ENCODE measurements around the gene SORBS1. TPM values are rescaled to one million over a fixed set of nuclear protein-coding genes. Genes with fewer than 3 reads are reported as not detected.

SORBS1 gene
- total RNA-seq, 1 donor from 2014 or later, result 416 TPM

DNA sequence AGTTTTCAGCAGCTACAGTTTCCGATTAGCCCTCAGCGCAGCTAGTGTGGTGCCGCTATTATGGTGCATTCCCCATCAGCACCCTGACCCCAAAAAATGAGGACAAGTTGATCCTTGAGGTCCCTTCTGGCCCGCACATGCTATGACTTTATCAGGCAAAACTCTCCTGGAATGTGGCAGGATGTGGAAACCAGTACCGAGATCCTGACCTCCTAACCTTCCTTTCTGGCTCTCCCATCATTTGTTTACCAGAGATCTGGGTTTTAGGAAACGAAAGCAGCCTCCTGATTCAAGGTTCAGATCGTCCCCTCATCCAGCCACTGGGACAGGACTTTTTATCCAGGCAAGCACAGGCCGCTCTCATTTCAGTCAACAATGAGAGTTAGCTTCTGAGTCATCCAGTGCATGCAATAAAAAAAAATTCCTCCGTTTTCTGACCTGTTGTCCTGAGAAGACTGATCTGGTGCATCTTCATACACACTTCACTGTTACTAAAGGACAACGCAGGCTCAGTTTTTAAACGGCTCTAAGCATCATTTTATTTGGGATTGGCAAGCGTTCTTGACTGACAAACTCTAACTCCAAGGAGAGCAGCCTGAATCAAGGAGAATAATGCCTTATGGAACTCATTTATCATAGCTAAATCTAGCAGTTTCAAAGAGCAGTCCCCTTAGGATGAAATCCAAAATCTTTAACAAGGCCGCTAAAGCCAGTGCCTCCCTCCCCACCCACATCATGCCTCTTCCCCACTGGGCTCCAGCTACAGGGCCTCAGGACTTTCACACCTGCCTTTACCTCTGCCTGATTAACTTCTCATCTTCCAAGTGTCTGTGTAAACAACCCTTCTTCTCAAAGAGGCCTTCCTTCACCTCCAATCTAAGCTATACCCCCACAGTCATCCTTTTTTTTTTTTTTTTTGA is 287.5 kb downstream of the SORBS1 start:
- H3K4me1 ChIP-seq, result peaks cover 14 to 66% of the 10 kb centered on the region in 2 donors
- intact Hi-C loops (cut with DNase I), result loop anchor here (2.0 kb wide), 1 partner anchor 17 kb away; the partner anchor contains the start of gene PDLIM1
- peak overlapping the region; percentile 27 to 39 for H3K4me3 ChIP-seq
- DNase-seq (ENCODE audit: low spot score in 2 of 2), result peak in 1 of 2 donors; percentile 85
- peaks cover 0 to 22% of the 10 kb centered on the region in 2 donors for H3K36me3 ChIP-seq
- H3K27me3 ChIP-seq, result no peaks in the 10 kb centered on the region
- H3K9me3 ChIP-seq, result no peaks in the 10 kb centered on the region
- TF ChIP-seq, protein P1, sequence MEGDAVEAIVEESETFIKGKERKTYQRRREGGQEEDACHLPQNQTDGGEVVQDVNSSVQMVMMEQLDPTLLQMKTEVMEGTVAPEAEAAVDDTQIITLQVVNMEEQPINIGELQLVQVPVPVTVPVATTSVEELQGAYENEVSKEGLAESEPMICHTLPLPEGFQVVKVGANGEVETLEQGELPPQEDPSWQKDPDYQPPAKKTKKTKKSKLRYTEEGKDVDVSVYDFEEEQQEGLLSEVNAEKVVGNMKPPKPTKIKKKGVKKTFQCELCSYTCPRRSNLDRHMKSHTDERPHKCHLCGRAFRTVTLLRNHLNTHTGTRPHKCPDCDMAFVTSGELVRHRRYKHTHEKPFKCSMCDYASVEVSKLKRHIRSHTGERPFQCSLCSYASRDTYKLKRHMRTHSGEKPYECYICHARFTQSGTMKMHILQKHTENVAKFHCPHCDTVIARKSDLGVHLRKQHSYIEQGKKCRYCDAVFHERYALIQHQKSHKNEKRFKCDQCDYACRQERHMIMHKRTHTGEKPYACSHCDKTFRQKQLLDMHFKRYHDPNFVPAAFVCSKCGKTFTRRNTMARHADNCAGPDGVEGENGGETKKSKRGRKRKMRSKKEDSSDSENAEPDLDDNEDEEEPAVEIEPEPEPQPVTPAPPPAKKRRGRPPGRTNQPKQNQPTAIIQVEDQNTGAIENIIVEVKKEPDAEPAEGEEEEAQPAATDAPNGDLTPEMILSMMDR (IDR thresholded peaks at IDR 0.05), result no peak
- H3K27ac ChIP-seq, result peak overlapping the region; percentile 87 to 95

- Histone ChIP-seq H3K9me3 (no peaks in the 10 kb centered on the region), H3K27ac (peak overlapping the region; percentile 74 to 84), H3K4me1 (peaks cover 10 to 53% of the 10 kb centered on the region in 2 donors), H3K36me3 (peaks cover 3 to 32% of the 10 kb centered on the region in 2 donors), H3K4me3 (peak overlapping the region in 1 of 2 donors; percentile 15), H3K27me3 (no peaks in the 10 kb centered on the region)
- intact Hi-C loops (cut with DNase I), result no loop called here
- TF ChIP-seq, protein P1 (IDR thresholded peaks at IDR 0.05), result no peak
- peak in 1 of 2 donors; percentile 82 for DNase-seq (ENCODE audit: low spot score in 2 of 2)
Measured at GRCh38 chr10:95268438-95268837, 292.7 kb downstream of the SORBS1 start.

DNA sequence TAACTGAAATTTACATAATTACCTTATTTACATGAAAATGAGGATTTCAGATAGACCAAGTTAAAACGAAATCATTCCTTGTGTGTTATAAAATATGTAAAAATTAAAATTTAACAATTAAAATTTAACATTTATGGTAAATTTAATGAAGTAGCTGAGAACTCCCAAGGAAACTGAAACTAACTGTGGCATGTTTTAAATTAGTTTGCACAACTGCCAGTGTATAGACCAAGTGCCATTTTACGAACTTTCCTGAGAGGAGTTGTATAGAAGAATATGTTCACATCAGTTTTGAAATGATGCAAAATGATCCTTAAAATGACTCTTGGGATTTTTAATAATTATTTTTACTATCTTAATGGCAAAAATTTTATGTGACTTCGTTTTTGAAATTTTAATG is 293.9 kb downstream of the SORBS1 start:
- Histone ChIP-seq H3K27ac (peak overlapping the region; percentile 74 to 84), H3K36me3 (peaks cover 9 to 42% of the 10 kb centered on the region in 2 donors), H3K4me1 (peaks cover 5 to 41% of the 10 kb centered on the region in 2 donors), H3K27me3 (no peaks in the 10 kb centered on the region), H3K4me3 (no peak overlapping the region), H3K9me3 (no peaks in the 10 kb centered on the region)
- TF ChIP-seq, protein P1 (IDR thresholded peaks at IDR 0.05), result no peak
- no peak for DNase-seq (ENCODE audit: low spot score in 2 of 2)
- intact Hi-C loops (cut with DNase I), result no loop called here

GRCh38 chr10:95266674-95267095 is 294.5 kb downstream of the SORBS1 start:
- intact Hi-C loops (cut with DNase I), result no loop called here
- H3K4me3 ChIP-seq, result no peak overlapping the region
- peaks cover 5 to 41% of the 10 kb centered on the region in 2 donors for H3K4me1 ChIP-seq

DNA sequence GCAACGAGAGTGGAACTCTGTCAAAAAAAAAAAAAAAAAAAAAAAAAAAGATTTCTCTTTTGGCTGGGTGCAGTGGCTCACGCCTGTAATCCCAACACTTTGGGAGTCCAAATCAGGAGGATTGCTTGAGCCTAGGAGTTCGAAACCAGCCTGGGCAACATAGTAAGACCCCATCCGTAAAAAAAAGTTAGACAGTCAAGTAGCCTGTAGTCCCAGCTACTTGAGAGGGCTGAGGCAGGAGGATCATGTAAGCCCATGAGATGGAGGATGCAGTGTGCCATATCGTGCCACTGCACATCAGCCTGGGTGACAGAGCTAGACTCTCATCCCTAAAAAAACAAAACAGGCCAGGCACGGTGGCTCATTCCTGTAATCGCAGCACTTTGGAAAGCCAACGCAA is 295.6 kb downstream of the SORBS1 start:
- H3K4me1 ChIP-seq, result peaks cover 9 to 49% of the 10 kb centered on the region in 2 donors
- no peaks in the 10 kb centered on the region for H3K9me3 ChIP-seq
- peaks cover 9 to 39% of the 10 kb centered on the region in 2 donors for H3K36me3 ChIP-seq
- intact Hi-C loops (cut with DNase I), result no loop called here
- H3K4me3 ChIP-seq, result no peak overlapping the region
- H3K27me3 ChIP-seq, result no peaks in the 10 kb centered on the region
- H3K27ac ChIP-seq, result peak overlapping the region; percentile 74 to 84
- TF ChIP-seq, protein P1 (IDR thresholded peaks at IDR 0.05), result no peak
- DNase-seq (ENCODE audit: low spot score in 2 of 2), result no peak

More at GRCh38 chr10:95266674-95267095, 294.5 kb downstream of the SORBS1 start:
- peaks cover 9 to 48% of the 10 kb centered on the region in 2 donors for H3K36me3 ChIP-seq
- DNase-seq (ENCODE audit: low spot score in 2 of 2), result no peak
- H3K27ac ChIP-seq, result peak overlapping the region; percentile 74 to 84
- TF ChIP-seq, protein P1 (IDR thresholded peaks at IDR 0.05), result no peak
- no peaks in the 10 kb centered on the region for H3K9me3 ChIP-seq
- H3K27me3 ChIP-seq, result no peaks in the 10 kb centered on the region

Measured in ascending aorta (tissue), 2 donors.